HepG2 (cell line): ENCODE data around the gene CAPN11. TPM values are rescaled to one million over a fixed set of nuclear protein-coding genes. Genes with fewer than 3 reads are reported as not detected.

ENCODE experiments used
- AHDC1 ChIP-seq: sonication (generic); formaldehyde crosslinking; IDR thresholded peaks from 2 replicates; pipeline ENCODE4 v1.5.1; 2020; ENCODE audit warnings: mild to moderate bottlenecking, missing genetic modification reagents, borderline replicate concordance
- ATRX ChIP-seq: sonication (generic); formaldehyde crosslinking; IDR thresholded peaks from 2 replicates; pipeline ENCODE4 v1.4.0; 2020; ENCODE audit warnings: missing genetic modification reagents, borderline replicate concordance
- FOXK1 ChIP-seq: sonication (generic); formaldehyde crosslinking; IDR thresholded peaks from 2 replicates; pipeline ENCODE4 v1.4.0; 2020; ENCODE audit warnings: low read depth, missing genetic modification reagents, borderline replicate concordance
- GRHL1 ChIP-seq: sonication (generic); formaldehyde crosslinking; conservative IDR thresholded peaks from 2 replicates; pipeline ENCODE4 v1.8.0; 2022; ENCODE audit warnings: missing genetic modification reagents
- HOXA5 ChIP-seq: sonication (generic); formaldehyde crosslinking; IDR thresholded peaks from 2 replicates; pipeline ENCODE4 v1.4.0; 2020; ENCODE audit warnings: missing genetic modification reagents
- ZC3H4 ChIP-seq: sonication (generic); formaldehyde crosslinking; IDR thresholded peaks from 2 replicates; pipeline ENCODE4 v1.4.0; 2020; ENCODE audit warnings: missing genetic modification reagents, borderline replicate concordance
- ZNF17 ChIP-seq: sonication (generic); formaldehyde crosslinking; IDR thresholded peaks from 2 replicates; pipeline ENCODE4 v1.5.0; 2020; ENCODE audit warnings: mild to moderate bottlenecking, missing genetic modification reagents
- ZNF331 ChIP-seq: sonication (generic); formaldehyde crosslinking; IDR thresholded peaks from 2 replicates; pipeline ENCODE4 v1.4.0; 2020; ENCODE audit warnings: missing genetic modification reagents
- ZNF646 ChIP-seq: sonication (generic); formaldehyde crosslinking; IDR thresholded peaks from 2 replicates; pipeline ENCODE4 v1.9.0; 2021; ENCODE audit warnings: mild to moderate bottlenecking, missing genetic modification reagents
- ZNF740 ChIP-seq: sonication (generic); formaldehyde crosslinking; IDR thresholded peaks from 2 replicates; pipeline ENCODE4 v1.4.0; 2020; ENCODE audit warnings: missing genetic modification reagents
- polyA plus RNA-seq, 8 experiments: library from polyadenylated mRNA; depleted of rRNA in 3 of 8; stranded (reverse) in 7 of 8; unstranded in 1 of 8; fragments of >200 nt; fragmentation: Illumina TruSeq in 4 of 8; extraction: Trizol in 4 of 8; gene quantifications; 2 replicates each; pipeline versions ENCODE4 v1.2.1 to v1.2.3, GENCODE V29; 2011 to 2016; ENCODE audit warnings: low read depth in 4 of 8, missing spikeins in 1 of 8, mixed read lengths in 1 of 8; ENCODE audit not compliant: insufficient read depth in 1 of 8
- total RNA-seq, 5 experiments: library from RNA; depleted of rRNA; stranded (reverse); fragments of >200 nt; fragmentation: Illumina TruSeq; extraction: Trizol; gene quantifications; 2 replicates each; pipeline ENCODE4 v1.2.3, GENCODE V29; 2016; ENCODE audit warnings: low read depth in 1 of 5
- TF ChIP-seq, protein P1 (sequence below): sonication (generic); formaldehyde crosslinking; IDR thresholded peaks from 2 replicates; pipeline ENCODE4 v1.4.0; 2020; ENCODE audit warnings: low read depth, mild to moderate bottlenecking, missing genetic modification reagents

Gene CAPN11
- total and polyA plus RNA-seq, 2 of the 13 experiments (the other 11 are each of a cell fraction or from before 2014, with no cell fraction given) = 0.07 to 0.11 TPM

DNA sequence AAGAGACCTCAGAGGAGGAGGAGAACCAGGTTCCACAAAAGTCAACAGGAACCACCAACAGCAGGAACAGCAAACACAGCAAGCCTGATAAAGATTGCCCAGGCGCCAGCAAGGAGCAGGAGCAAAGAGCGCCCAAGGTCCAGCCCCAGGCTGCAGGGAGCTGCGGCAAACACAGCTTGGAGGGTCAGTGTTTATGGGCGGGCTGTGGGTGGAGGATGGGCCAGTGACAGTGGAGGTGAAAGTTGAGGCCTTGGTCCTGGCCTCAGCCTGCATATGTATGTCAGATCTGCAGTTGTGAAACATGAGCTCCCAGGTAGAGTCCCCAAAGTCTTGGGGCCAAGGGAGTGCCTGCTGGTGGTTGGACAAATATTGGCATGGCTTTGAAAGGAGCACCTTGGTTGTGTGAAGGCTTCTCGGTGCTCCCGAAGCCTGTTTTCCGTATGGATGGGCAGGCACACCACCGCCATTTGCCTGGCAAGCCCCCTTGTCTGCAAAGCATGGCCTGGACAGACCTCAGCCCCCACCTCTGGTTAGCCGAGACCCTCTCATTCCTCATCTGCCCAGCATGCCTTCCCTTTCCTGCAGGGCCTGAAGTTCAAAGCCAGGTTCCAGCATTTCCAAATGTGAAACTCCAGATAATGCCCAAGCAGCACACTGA lies 2.0 kb upstream of the CAPN11 start (continued):
- TF ChIP-seq ZNF646 (CRISPR knock-in tag) (peak; percentile 77; the same call in 1 of the 2 replicates), ZC3H4 (CRISPR knock-in tag) (peak; percentile 60; the same call in 1 of the 2 replicates), AHDC1 (CRISPR knock-in tag) (peak; percentile 91; the same call in 1 of the 2 replicates), ZNF740 (CRISPR knock-in tag) (no peak), ZNF331 (CRISPR knock-in tag) (peak; percentile 92), HOXA5 (CRISPR knock-in tag) (peak; percentile 91; the same call in 1 of the 2 replicates), ZNF17 (CRISPR knock-in tag) (no peak), ATRX (CRISPR knock-in tag) (no peak), GRHL1 (no peak), FOXK1 (peak; percentile 93)
- TF ChIP-seq, protein P1, sequence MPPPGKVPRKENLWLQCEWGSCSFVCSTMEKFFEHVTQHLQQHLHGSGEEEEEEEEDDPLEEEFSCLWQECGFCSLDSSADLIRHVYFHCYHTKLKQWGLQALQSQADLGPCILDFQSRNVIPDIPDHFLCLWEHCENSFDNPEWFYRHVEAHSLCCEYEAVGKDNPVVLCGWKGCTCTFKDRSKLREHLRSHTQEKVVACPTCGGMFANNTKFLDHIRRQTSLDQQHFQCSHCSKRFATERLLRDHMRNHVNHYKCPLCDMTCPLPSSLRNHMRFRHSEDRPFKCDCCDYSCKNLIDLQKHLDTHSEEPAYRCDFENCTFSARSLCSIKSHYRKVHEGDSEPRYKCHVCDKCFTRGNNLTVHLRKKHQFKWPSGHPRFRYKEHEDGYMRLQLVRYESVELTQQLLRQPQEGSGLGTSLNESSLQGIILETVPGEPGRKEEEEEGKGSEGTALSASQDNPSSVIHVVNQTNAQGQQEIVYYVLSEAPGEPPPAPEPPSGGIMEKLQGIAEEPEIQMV (CRISPR knock-in tag) = 0 out of 2 replicates have a peak, but pooled peaks have one; percentile 58
